Measurements from ENCODE around the gene IFT43. TPM values are rescaled to one million over a fixed set of nuclear protein-coding genes. Genes with fewer than 3 reads are reported as not detected.

Gene IFT43
- total and polyA plus RNA-seq, 9 of the 15 experiments (the other 6 are each of a cell fraction or from before 2014, with no cell fraction given): 4.9 to 12.8 (median 8.0) TPM

GRCh38 chr14:75983019-75983358, 2.6 kb upstream of the IFT43 start:
- BruUV-seq (replicated peaks): no TSS peak
- no peaks in the 10 kb centered on the region for H3K79me2 ChIP-seq (ENCODE audit: control insufficient read depth, insufficient read depth, low read length)
- H3K9ac ChIP-seq (ENCODE audit: insufficient read depth in 1 of 2, low read depth in 2 of 2, low read length in 2 of 2): peak overlapping the region in 1 of 2 experiments; percentile 88; a peak in 2 of 4 replicates
- intact Hi-C loops (cut with micrococcal nuclease): loop anchor here (5.0 kb wide), 1 partner anchor 406 kb away; the partner anchor contains the start of gene FLVCR2
- H4K20me1 ChIP-seq (replicated peaks; ENCODE audit: control insufficient read depth, insufficient read depth, low read length): no peaks in the 10 kb centered on the region
- ChIA-PET POLR2A (interaction anchor here (0.6 to 1.0 kb wide), 3 partner anchors 16 to 646 kb away, joined by 3 to 7 read pairs (median 5); no protein-coding TSS in a partner anchor), CTCF (ENCODE audit: low intra/inter-chr PET ratio) (interaction anchor here (0.6 to 4.5 kb wide), 4 partner anchors 76 to 277 kb away, joined by 4 to 45 read pairs (median 9); no protein-coding TSS in a partner anchor)
- peak overlapping the region; percentile 74 for H3K4me2 ChIP-seq (ENCODE audit: insufficient read depth, low read length)
- H3K27me3 ChIP-seq (ENCODE audit: control insufficient read depth in 2 of 2, insufficient read depth in 2 of 2, low read length in 2 of 2): no peaks in the 10 kb centered on the region
- DNase-seq (ENCODE audit: extremely low read depth in 1 of 4, low spot score in 3 of 4) (no peak), FAIRE-seq (no peak), ATAC-seq (peak; percentile 4; the same call in 2 of the 3 replicates)
- no peaks in the 10 kb centered on the region for H3K9me3 ChIP-seq (replicated peaks; ENCODE audit: control insufficient read depth, insufficient read depth, low read depth, low read length)
- H3K4me3 ChIP-seq: peak overlapping the region; percentile 27
- in situ Hi-C loops (cut with MboI): loop anchor here (5.0 to 10.0 kb wide), 3 partner anchors 76 to 408 kb away; partner anchors contain the start of gene FLVCR2
- no peaks in the 10 kb centered on the region for H3K9me1 ChIP-seq (ENCODE audit: control insufficient read depth, insufficient read depth, low read length)
- H3K4me1 ChIP-seq (replicated peaks in 1 of 2; ENCODE audit: control insufficient read depth in 2 of 2, insufficient read depth in 2 of 2, low read length in 2 of 2): peaks cover 4 to 22% of the 10 kb centered on the region in 2 experiments; a peak in 4 of 5 replicates
- peak overlapping the region; percentile 92 for H2AFZ ChIP-seq (ENCODE audit: low read depth, low read length)
- H3K36me3 ChIP-seq (ENCODE audit: control insufficient read depth, insufficient read depth, low read length): no peaks in the 10 kb centered on the region
- TF ChIP-seq PTBP1 (IDR thresholded peaks at IDR 0.05; ENCODE audit: low read depth, low read length): no peak
- TF ChIP-seq AFF4 (CRISPR knock-in tag; IDR thresholded peaks at IDR 0.05): no peak
- no peak for TF ChIP-seq KDM2B (CRISPR knock-in tag; IDR thresholded peaks at IDR 0.05)
- TF ChIP-seq KDM5B (IDR thresholded peaks at IDR 0.05; ENCODE audit: insufficient replicate concordance, low read depth, low read length): no peak
- no peak for TF ChIP-seq SIN3B (IDR thresholded peaks at IDR 0.05; ENCODE audit: low read depth)
- no peak for TF ChIP-seq ZNF184 (CRISPR knock-in tag; IDR thresholded peaks at IDR 0.05)
- no peak for TF ChIP-seq RBM22 (IDR thresholded peaks at IDR 0.05; ENCODE audit: low read depth, low read length, poor library complexity, severe bottlenecking)
- TF ChIP-seq, protein P1, sequence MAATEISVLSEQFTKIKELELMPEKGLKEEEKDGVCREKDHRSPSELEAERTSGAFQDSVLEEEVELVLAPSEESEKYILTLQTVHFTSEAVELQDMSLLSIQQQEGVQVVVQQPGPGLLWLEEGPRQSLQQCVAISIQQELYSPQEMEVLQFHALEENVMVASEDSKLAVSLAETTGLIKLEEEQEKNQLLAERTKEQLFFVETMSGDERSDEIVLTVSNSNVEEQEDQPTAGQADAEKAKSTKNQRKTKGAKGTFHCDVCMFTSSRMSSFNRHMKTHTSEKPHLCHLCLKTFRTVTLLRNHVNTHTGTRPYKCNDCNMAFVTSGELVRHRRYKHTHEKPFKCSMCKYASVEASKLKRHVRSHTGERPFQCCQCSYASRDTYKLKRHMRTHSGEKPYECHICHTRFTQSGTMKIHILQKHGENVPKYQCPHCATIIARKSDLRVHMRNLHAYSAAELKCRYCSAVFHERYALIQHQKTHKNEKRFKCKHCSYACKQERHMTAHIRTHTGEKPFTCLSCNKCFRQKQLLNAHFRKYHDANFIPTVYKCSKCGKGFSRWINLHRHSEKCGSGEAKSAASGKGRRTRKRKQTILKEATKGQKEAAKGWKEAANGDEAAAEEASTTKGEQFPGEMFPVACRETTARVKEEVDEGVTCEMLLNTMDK (IDR thresholded peaks at IDR 0.05; ENCODE audit: borderline replicate concordance, insufficient read depth, low read depth, low read length, poor library complexity, severe bottlenecking): no peak
- TF ChIP-seq BHLHE40 (IDR thresholded peaks at IDR 0.05; ENCODE audit: low read length): no peak
- TF ChIP-seq FOXK1 (CRISPR knock-in tag; IDR thresholded peaks at IDR 0.05; ENCODE audit: borderline replicate concordance): no peak
- no peak overlapping the region for H3K27ac ChIP-seq (ENCODE audit: extremely low read depth, low read depth, low read length)
- 56% methylated on average over 7 of the region's 7 CpGs for WGBS (ENCODE audit: insufficient coverage, low coverage, missing lambda C conversion rate)

Data from K562 (cell line).